GM19099 (cell line): ENCODE results near the gene SPTLC3.

Experiments used
- POLR2A ChIP-seq: IDR thresholded peaks from 3 replicates; pipeline ENCODE4 v1.6.1; 2011; ENCODE audit warnings: low read depth; ENCODE audit not compliant: insufficient read length; ENCODE audit errors: extremely low read depth

SPTLC3 gene

DNA sequence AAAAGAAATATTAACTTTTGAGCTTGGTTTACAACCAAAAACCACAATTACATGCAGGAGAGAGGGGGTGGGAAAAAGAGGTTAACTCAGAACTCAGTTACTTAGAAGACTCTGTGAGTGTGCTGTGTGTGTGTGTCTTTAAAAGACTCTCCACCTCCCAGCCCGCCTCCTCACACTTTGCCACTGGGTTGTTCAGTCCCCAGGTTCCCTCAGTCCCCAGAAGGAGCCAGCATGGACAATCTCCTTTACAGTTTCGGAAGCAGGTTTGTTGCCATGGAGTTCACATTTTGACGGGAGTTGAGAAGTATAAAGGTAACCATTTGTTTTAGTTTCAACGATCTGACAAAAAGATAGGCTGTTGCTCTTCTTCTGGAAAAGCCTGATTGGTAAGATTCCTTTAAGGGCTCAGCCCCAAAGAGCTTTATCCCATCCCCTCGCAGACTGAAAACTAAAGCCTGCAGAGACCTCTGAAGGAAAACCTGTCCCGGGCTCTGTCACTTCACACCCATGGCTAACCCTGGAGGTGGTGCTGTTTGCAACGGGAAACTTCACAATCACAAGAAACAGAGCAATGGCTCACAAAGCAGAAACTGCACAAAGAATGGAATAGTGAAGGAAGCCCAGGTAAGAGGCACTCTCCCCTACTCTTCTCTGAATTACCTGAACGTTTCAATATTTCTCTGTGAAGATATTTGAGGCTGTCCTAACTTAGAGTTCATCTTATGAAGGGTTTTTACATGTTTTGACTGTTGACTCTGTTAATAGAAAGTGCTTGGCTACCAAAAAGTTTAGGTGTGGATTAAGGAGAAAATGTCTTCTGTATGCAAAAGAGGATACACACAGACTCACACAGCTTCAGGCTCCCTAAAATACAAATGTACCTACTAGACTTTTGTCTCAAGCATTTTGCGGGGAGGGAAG is at the start of gene SPTLC3:
Gene SPTLC3 (plus strand): TSS at position 212 of the 921 bp plus-strand sequence. CDS start 296 bp downstream, at position 508.
- no peak for TF ChIP-seq POLR2A

DNA sequence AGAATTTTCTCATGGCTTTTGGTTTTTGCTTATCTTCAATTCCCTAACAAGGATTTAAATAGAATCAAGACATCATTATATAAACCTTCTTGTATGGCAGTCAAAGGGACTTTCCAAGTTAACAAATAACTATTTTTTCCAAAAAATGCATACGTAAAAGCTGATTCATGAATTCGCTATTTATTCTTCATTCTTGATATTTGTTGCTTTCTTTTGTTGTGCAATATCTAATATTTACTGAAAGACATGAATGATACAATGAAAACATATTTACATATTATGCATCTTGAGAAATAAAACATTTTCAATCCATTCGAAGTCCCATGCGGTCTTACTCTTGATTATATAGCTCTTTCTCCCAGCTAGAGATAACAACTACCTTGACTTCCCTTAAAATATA is 47.0 kb upstream of the SPTLC3 start:
- TF ChIP-seq POLR2A: no peak

DNA sequence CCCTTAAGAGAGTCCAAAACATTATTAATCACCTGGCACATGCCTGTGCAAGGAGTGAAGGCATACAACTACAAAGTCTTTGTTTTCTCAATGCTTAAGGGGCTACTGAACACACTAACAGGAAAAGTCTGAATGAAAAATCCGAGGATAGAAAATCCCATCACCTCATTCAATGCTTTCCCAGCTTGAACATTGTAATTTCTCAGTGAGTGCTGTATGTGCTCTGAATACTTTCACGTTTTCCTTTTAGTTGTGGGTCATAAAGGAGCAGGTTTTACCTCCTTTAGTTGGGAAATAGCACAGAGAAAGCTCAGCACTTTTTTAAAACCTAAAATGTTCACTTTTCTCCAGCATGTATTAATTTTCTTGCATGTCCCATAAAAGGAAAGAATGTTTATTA is 45.9 kb upstream of the SPTLC3 start:
- TF ChIP-seq POLR2A: no peak

DNA sequence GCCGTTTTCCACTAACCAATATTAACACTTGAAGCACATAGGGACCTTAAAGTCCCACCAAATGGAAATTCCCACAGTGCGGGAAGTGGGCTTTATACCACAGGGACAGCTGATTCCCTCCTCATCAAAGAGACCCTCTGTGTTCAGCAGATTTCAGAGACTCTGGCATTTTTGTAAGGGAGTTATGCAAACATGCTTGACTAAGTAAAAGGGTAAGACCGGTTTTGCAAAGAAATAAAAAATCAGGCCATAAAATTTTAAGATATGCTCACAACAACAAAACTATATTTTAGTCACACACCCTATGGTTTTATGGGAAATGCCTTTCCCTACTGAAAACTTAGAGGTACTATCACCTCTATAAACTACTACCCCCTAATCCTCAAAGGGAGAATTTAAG is 45.4 kb upstream of the SPTLC3 start:
- no peak for TF ChIP-seq POLR2A

DNA sequence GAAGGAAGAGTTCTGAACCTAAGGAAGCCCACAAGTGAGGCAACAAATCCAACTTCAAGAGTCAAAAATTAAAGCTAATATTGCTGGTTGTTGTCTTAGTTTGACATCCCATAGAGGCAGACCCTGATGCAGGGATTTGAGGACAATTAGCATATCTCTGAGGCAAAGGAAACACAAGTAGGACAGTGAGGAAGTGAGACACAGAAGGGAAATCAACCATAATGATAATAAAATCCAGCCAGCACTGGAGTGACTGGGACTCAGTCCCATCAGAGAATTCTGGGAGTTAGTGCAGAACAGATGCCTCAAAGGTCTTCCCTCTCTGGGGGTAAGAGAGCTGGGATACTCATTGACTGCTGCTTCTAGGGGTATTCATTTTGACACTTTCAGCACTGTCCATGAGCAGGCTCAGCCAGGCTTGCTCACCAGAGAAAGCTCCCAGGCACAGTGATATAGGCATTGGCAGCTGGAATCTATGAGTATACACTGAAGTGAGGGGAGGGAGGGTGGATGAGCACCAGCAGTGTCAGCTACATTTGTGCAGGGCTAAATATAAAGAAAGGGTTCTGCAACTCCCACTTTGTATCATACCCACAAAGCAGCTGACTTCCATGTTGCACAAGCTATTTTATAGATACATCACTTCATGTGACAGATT is 43.4 kb upstream of the SPTLC3 start:
- no peak for TF ChIP-seq POLR2A

DNA sequence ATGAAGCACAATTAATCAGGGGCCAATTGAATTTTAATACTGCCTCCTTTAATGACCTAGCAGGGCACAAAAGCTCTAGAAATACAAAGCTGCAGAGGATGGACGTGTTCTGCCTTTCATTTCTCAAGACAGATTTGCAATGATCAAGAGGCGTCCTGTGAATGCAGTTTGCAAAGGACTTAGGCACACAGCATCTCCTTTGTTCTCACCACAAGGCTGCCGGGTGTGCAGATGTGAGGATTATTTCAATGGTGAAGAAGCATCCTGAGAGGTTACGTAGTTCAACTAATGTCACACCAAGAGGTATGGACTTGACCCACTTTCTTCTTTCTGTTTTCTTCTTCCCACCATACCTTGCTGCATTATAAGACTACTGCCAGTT is 42.9 kb upstream of the SPTLC3 start:
- no peak for TF ChIP-seq POLR2A

DNA sequence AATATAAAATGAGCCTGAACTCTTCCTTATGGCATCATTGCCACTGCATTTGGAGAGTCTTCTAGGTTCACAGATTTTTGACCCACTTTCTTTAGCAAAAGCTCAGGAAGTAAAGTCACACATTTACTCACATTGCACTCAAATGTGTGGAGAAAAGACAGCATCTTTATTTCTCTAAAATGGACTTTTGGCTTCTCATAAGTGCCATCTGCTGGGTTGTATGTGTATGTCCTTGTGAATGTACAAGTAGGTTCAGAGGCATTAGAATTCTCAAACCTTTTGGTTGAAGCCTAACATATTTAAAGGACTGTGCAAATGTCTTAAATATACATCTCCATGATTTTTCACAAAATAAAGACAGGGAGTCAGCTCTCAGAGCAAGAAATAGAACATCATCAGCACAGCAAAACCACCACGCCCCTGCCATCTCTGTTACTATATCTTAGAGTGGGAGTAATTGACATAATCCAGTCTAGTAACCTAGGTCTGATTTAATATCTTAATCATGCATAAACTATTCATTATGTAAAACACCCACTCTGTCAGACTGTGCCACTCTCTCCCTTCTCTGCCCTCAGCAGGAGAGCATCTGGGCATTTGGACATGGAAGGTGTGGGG is 42.2 kb upstream of the SPTLC3 start:
- no peak for TF ChIP-seq POLR2A

DNA sequence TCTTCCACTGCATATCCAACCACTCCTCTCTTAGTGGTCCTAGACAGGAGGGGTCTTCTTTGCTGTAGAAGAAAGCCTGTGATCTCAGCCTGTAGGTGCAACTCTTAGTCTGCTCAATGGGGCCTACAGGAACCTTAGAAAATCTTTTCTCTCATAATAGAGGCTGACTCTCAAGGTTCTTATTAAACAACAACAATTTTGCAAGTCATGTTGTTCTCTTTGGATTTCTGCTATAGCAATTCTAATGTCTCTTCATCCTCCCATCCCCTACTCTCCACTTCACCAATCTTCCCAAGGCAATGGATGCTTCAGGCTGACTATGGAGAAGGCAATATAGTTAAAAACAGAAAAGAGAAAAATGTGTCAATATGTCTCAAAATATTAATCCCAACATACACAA is 40.8 kb upstream of the SPTLC3 start:
- no peak for TF ChIP-seq POLR2A

DNA sequence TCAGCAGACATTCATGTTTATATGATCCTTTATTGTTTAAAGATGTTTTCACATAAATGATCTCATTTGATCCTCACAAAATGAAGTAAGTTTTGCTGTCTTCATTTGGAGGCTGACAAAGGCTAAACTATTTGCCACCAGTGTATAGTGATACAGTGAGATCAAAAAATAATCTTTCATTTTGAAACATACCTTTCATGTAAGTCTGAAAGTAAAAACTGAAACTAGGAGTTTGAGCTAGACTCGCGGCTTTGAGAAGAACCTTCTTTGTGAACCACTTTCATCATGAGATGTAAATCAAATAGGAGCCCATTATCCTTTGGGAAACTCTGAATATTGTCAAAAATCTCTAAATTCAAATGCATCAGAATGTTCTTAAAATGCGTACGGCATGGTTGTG is 40.3 kb upstream of the SPTLC3 start:
- TF ChIP-seq POLR2A: no peak

DNA sequence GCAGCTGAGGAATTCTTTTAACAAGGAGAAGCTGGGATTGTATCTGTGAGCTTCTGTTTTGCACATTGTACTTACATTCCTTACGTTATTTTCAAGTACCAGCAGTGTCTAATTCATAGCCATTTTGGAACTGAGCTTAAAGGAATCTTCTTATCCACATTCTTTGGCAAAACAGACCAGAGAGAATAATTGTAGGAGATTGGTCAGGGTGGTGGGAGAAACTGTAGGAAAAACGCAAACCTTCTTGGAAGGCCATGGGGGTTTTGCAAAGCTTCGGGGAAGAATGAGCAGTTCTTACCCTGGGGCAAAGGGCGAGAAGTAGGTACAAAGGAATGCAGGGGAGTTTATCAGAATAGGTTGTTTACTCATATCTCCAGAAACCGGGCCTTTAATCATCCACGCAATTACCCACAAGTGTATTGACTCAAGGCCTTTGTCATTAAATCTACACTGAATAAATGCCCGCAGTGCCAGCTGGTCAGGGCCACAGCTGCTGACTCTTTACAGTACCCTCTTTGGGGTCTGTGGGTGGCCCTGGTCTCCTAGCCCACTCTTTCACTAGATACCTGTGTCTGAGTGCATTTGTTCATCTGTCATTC is 39.6 kb upstream of the SPTLC3 start:
- no peak for TF ChIP-seq POLR2A

DNA sequence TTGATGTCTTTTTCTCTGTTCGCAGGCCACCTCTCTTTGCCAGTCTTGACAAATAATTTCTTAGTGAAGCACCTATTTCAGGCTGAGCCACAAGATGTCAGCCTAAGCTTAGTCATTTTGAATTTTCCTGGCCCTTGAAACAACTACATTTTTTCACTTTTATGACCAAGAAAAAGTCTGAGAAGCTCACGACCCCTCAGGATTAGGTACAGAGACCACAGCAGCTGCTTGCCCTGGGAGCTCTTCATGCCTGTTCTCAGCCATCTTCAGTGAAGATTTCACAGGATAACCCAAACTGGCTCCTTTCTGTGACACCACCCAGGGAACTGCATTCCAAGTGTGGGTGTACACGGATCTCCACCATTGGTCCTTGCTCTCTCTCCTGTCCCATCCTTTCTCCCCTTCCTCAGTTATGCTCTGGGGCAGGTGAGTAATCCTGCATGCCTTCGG is 38.4 kb upstream of the SPTLC3 start:
- no peak for TF ChIP-seq POLR2A

DNA sequence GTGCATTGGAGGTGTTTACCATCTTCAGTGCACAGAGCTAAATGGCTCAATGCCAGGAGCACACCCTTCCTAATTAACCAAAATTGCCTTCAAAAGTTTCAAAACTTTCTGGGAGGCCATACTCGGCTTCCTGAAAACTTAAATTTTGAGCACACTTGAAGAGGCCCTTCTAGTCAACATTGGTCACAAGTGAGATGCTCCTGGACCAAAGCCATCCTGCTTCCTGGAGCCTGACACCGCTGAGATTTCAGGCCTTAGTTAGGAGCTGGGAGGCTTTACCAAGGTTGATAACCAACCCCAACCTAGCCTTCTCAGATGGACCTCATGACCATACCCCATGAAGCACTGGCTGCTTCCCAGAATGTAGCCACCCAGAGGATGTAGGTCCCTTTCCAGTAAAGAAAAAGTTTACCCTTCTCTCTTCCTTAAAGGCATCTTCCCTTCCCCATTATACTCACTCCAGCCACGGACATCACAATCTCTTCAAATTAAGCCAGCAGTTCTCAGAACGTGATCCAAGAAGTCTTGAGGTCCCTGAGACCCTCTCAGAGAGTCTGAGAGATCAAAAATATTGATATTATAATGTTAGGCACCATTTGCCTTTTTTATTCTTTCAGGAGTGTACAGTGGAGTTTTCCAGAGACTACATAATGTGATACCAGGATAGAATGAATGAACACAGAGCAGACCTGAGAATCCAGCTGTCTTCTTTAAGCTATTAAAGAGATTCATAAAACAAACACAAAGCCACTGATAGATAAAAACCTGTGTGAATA is 32.8 kb upstream of the SPTLC3 start:
- no peak for TF ChIP-seq POLR2A

DNA sequence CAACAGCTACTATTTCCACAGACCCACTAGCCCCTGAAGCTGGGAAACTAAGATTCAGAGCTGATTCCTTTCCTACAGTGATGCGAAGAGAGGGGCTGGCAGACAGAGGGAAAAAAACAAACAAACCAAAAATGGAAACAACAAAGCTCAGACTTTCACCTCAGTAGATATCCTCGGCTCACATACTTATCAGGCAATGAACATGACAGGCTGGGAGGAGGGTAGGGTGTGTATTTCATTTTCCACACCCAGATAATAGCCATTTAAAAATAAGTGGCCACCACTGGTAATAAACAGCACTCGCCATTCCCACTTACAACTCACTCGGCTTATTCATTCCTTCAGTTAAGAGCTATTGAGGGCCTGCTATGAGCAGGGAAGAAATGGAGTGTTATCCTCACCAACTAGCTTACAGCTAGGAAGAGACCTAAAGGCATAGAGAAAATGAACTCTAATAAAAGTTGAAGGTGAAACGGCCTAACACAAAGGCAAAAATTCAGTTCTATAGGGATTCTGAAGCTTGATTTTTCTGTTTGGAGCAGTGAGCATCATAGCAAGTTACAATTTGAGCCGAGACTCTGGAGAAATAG is 32.0 kb upstream of the SPTLC3 start:
- no peak for TF ChIP-seq POLR2A

DNA sequence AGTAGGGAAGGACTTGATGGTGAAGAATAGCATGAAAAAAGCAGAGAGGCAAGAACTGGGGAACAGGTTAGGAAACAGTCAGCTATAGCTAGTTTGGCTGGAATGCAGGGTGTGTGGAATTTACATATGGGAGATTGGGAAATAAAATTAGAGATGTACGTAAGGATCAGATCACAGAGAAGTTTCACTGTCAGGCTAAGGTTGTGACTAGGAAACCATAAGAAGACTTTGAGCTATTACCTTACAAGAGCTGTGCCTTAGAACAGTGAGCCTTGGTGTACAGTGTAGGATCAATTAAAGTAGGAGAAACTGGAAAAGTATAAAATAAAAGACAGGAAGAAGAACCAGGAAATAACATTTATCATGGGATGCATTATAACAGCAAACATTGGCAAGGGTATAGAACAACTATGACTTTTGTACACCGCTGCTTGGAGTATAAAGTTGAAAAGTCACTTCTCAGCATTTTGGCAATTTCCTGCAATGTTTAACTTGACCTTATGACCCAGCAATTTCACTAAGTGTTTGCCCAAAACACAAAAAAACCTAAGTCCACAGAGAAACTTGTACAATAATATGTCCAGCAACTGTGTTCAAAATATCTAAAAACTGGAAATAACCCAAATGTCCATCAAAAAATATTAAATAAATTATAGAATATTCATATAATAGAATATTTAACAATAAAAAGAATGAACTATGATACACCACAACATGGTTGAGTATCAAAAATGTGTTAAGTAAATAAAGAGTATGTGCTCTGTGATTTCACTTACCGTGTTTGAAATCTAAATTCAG is 31.2 kb upstream of the SPTLC3 start:
- TF ChIP-seq POLR2A: no peak

DNA sequence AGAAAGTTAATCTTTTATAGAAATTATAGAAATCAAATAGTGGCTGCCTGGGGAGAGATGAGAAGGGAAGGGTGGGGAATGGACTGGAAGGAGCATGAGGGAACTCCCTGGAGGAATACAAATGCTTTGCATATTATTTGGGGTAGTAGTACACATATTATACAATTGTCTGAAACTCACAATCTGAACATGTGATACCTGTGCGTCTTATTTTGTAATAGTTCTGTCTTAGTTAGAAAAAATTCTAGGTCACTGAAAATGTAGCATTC is 30.7 kb upstream of the SPTLC3 start:
- TF ChIP-seq POLR2A: no peak
